Neural progenitor cell (in vitro differentiated cells): ENCODE data around the gene FH. TPM values are rescaled to one million over a fixed set of nuclear protein-coding genes. Genes with fewer than 3 reads are reported as not detected.

Source experiments
- DNase-seq: peaks from one replicate; pipeline ENCODE4 v3.0.0-alpha.2; 2016; ENCODE audit warnings: low spot score
- H2AFZ ChIP-seq: fragments of 200-600 bp; sonication (generic); replicated peaks from 2 replicates; pipeline ENCODE4 v1.6.1; 2016; ENCODE audit warnings: antibody characterized with exemption
- H3F3A ChIP-seq: fragments of 200-600 bp; sonication (generic); 2 replicates; pipeline ENCODE4 v1.6.1; 2016; ENCODE audit warnings: antibody characterized with exemption, low read depth
- H3K27ac ChIP-seq: fragments of 200-600 bp; sonication (generic); 2 replicates; pipeline ENCODE4 v1.5.1; 2016; ENCODE audit warnings: mild to moderate bottlenecking
- H3K27me3 ChIP-seq: fragments of 200-600 bp; sonication (generic); 2 replicates; pipeline ENCODE4 v1.6.1; 2016; ENCODE audit warnings: mild to moderate bottlenecking, moderate library complexity
- H3K36me3 ChIP-seq: fragments of 200-600 bp; sonication (generic); 2 replicates; pipeline ENCODE4 v1.5.1; 2016
- H3K4me1 ChIP-seq: fragments of 200-600 bp; sonication (generic); 2 replicates; pipeline ENCODE4 v1.6.1; 2016; ENCODE audit warnings: mixed run types
- H3K4me2 ChIP-seq: fragments of 200-600 bp; sonication (generic); 2 replicates; pipeline ENCODE4 v1.6.1; 2016
- H3K4me3 ChIP-seq: fragments of 200-600 bp; sonication (generic); 2 replicates; pipeline ENCODE4 v1.5.1; 2016
- H3K79me2 ChIP-seq: fragments of 200-600 bp; sonication (generic); 2 replicates; pipeline ENCODE4 v1.6.1; 2016; ENCODE audit warnings: low read depth
- H3K9ac ChIP-seq: fragments of 200-600 bp; sonication (generic); 2 replicates; pipeline ENCODE4 v1.6.1; 2016
- H3K9me3 ChIP-seq: fragments of 200-600 bp; sonication (generic); 2 replicates; pipeline ENCODE4 v1.5.1; 2016; ENCODE audit warnings: low read depth
- H4K20me1 ChIP-seq: fragments of 200-600 bp; sonication (generic); 2 replicates; pipeline ENCODE4 v1.6.1; 2016; ENCODE audit warnings: low read depth
- H3K27ac Mint-ChIP-seq: 3 replicates; pipeline ENCODE4 v1.8.0; 2021; ENCODE audit warnings: mixed read lengths
- H3K27me3 Mint-ChIP-seq: 2 replicates; pipeline ENCODE4 v1.8.0; 2022; ENCODE audit warnings: low read depth, mild to moderate bottlenecking, inconsistent platforms, moderate library complexity, mixed read lengths; ENCODE audit not compliant: insufficient read depth
- H3K36me3 Mint-ChIP-seq: 3 replicates; pipeline ENCODE4 v1.8.0; 2021; ENCODE audit warnings: mixed read lengths
- H3K4me1 Mint-ChIP-seq: 3 replicates; pipeline ENCODE4 v1.8.0; 2021; ENCODE audit warnings: mixed read lengths
- H3K4me3 Mint-ChIP-seq: 3 replicates; pipeline ENCODE4 v1.8.0; 2021; ENCODE audit warnings: mild to moderate bottlenecking, moderate library complexity, mixed read lengths
- H3K9me3 Mint-ChIP-seq: 3 replicates; pipeline ENCODE4 v1.8.0; 2020; ENCODE audit warnings: mixed read lengths
- EZH2 ChIP-seq: fragments of 200-600 bp; sonication (generic); IDR thresholded peaks from 2 replicates; pipeline ENCODE4 v1.6.1; 2017; ENCODE audit warnings: antibody characterized with exemption, mild to moderate bottlenecking, moderate library complexity
- EZH2phosphoT487 ChIP-seq: fragments of 200-600 bp; sonication (generic); IDR thresholded peaks from 2 replicates; pipeline ENCODE4 v1.6.1; 2017; ENCODE audit warnings: antibody characterized with exemption
- total RNA-seq: library from RNA; depleted of rRNA; stranded (reverse); fragments of >200 nt; gene quantifications from 2 replicates; pipeline ENCODE4 v1.2.3, GENCODE V29; 2015; ENCODE audit warnings: low replicate concordance
- TF ChIP-seq, protein P1 (sequence below): fragments of 200-600 bp; sonication (generic); IDR thresholded peaks from 2 replicates; pipeline ENCODE4 v1.5.1; 2017; ENCODE audit warnings: antibody characterized with exemption, mild to moderate bottlenecking

FH gene
- total RNA-seq, 1 donor from 2014 or later: 109 TPM

- Histone ChIP-seq H3K4me3 (no peak overlapping the region), H3F3A (no peaks in the 10 kb centered on the region), H3K79me2 (no peaks in the 10 kb centered on the region), H3K9me3 (no peaks in the 10 kb centered on the region), H3K9ac (no peak overlapping the region), H3K36me3 (no peaks in the 10 kb centered on the region), H3K27ac (no peak overlapping the region), H4K20me1 (no peaks in the 10 kb centered on the region), H3K4me2 (no peak overlapping the region), H3K4me1 (no peaks in the 10 kb centered on the region), H2AFZ (no peak overlapping the region), H3K27me3 (no peaks in the 10 kb centered on the region)
- Mint-ChIP-seq H3K27me3 (peaks cover 2% of the 10 kb centered on the region), H3K9me3 (no peaks in the 10 kb centered on the region), H3K36me3 (no peaks in the 10 kb centered on the region), H3K4me1 (no peaks in the 10 kb centered on the region), H3K27ac (no peak overlapping the region), H3K4me3 (no peak overlapping the region)
- no peak for DNase-seq
- no peak for TF ChIP-seq EZH2phosphoT487
- TF ChIP-seq EZH2: no peak
- TF ChIP-seq, protein P1, sequence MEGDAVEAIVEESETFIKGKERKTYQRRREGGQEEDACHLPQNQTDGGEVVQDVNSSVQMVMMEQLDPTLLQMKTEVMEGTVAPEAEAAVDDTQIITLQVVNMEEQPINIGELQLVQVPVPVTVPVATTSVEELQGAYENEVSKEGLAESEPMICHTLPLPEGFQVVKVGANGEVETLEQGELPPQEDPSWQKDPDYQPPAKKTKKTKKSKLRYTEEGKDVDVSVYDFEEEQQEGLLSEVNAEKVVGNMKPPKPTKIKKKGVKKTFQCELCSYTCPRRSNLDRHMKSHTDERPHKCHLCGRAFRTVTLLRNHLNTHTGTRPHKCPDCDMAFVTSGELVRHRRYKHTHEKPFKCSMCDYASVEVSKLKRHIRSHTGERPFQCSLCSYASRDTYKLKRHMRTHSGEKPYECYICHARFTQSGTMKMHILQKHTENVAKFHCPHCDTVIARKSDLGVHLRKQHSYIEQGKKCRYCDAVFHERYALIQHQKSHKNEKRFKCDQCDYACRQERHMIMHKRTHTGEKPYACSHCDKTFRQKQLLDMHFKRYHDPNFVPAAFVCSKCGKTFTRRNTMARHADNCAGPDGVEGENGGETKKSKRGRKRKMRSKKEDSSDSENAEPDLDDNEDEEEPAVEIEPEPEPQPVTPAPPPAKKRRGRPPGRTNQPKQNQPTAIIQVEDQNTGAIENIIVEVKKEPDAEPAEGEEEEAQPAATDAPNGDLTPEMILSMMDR: no peak
These were observed 28.5 kb upstream of the FH start for GRCh38 chr1:241548008-241548407.

GRCh38 chr1:241542199-241542907 lies 22.8 kb upstream of the FH start:
- no peaks in the 10 kb centered on the region for H3K4me1 Mint-ChIP-seq
- Histone ChIP-seq H3K36me3 (no peaks in the 10 kb centered on the region), H3F3A (no peaks in the 10 kb centered on the region), H3K9ac (no peak overlapping the region), H3K79me2 (no peaks in the 10 kb centered on the region), H3K27me3 (no peaks in the 10 kb centered on the region), H2AFZ (no peak overlapping the region), H4K20me1 (no peaks in the 10 kb centered on the region), H3K27ac (no peak overlapping the region), H3K4me3 (no peak overlapping the region), H3K4me2 (no peak overlapping the region), H3K9me3 (no peaks in the 10 kb centered on the region), H3K4me1 (no peaks in the 10 kb centered on the region)
- H3K27me3 Mint-ChIP-seq: no peaks in the 10 kb centered on the region
- no peak for DNase-seq
- H3K9me3 Mint-ChIP-seq: no peaks in the 10 kb centered on the region
- H3K27ac Mint-ChIP-seq: no peak overlapping the region
- no peaks in the 10 kb centered on the region for H3K36me3 Mint-ChIP-seq
- H3K4me3 Mint-ChIP-seq: no peak overlapping the region
- TF ChIP-seq EZH2phosphoT487 (no peak), EZH2 (no peak)
- TF ChIP-seq, protein P1: no peak

GRCh38 chr1:241536969-241537368 lies 17.4 kb upstream of the FH start:
- Mint-ChIP-seq H3K4me3 (no peak overlapping the region), H3K4me1 (no peaks in the 10 kb centered on the region), H3K36me3 (no peaks in the 10 kb centered on the region), H3K9me3 (no peaks in the 10 kb centered on the region), H3K27me3 (peaks cover 2% of the 10 kb centered on the region), H3K27ac (no peak overlapping the region)
- Histone ChIP-seq H2AFZ (no peak overlapping the region), H4K20me1 (no peaks in the 10 kb centered on the region), H3K9me3 (no peaks in the 10 kb centered on the region), H3K4me2 (no peak overlapping the region), H3K27me3 (no peaks in the 10 kb centered on the region), H3K4me1 (peaks cover under 1% of the 10 kb centered on the region), H3K79me2 (no peaks in the 10 kb centered on the region), H3K4me3 (no peak overlapping the region), H3K9ac (no peak overlapping the region), H3K27ac (no peak overlapping the region), H3K36me3 (no peaks in the 10 kb centered on the region), H3F3A (no peaks in the 10 kb centered on the region)
- TF ChIP-seq, protein P1: no peak
- TF ChIP-seq EZH2phosphoT487 (no peak), EZH2 (no peak)
- no peak for DNase-seq
